ENCODE measurements around the gene HIP1.

DNA sequence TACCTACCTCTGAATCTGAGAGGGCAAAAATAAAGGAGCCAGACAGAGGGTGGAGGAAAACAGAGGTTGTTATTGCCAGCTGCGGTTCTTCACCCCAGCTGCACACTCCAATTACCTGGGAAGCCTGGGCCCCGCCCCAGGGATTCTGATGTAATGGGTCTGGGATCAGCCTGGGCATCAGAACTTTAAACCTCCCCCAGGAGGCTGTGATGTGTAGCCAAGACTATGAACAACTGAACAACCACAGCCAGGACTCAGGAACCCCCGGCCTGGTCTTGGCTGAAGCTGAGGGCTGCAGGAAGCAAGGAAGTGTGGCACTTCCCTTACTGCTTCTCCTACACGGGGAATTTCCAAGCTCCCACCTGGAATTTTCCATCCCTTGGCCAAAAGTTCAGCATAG, 89.3 kb downstream of the HIP1 start:
- TF ChIP-seq, protein P1, sequence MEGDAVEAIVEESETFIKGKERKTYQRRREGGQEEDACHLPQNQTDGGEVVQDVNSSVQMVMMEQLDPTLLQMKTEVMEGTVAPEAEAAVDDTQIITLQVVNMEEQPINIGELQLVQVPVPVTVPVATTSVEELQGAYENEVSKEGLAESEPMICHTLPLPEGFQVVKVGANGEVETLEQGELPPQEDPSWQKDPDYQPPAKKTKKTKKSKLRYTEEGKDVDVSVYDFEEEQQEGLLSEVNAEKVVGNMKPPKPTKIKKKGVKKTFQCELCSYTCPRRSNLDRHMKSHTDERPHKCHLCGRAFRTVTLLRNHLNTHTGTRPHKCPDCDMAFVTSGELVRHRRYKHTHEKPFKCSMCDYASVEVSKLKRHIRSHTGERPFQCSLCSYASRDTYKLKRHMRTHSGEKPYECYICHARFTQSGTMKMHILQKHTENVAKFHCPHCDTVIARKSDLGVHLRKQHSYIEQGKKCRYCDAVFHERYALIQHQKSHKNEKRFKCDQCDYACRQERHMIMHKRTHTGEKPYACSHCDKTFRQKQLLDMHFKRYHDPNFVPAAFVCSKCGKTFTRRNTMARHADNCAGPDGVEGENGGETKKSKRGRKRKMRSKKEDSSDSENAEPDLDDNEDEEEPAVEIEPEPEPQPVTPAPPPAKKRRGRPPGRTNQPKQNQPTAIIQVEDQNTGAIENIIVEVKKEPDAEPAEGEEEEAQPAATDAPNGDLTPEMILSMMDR (IDR thresholded peaks at IDR 0.05; ENCODE audit: insufficient read depth, low read length, poor library complexity, severe bottlenecking): no peak
- no peak for TF ChIP-seq EZH2phosphoT487 (conservative IDR thresholded peaks at IDR 0.05; ENCODE audit: low read length)

Data from SU-DHL-6 (cell line).